ENCODE measurements around the gene ASCL2. TPM values are rescaled to one million over a fixed set of nuclear protein-coding genes. Genes with fewer than 3 reads are reported as not detected.

The ASCL2 gene
- total RNA-seq, 2 donors from 2014 or later, result 2.5 to 5.3 TPM

GRCh38 chr11:2267306-2267850 is 3.0 kb downstream of the ASCL2 start:
- peak overlapping the region; percentile 65 for H3K4me3 Mint-ChIP-seq
- DNase-seq (ENCODE audit: low spot score), result no peak
- peaks cover 25 to 30% of the 10 kb centered on the region in 2 donors for H3K4me1 Mint-ChIP-seq (ENCODE audit: low read depth in 2 of 2)
- no peak for ATAC-seq
- H3K27ac Mint-ChIP-seq, result no peak overlapping the region
- H3K36me3 Mint-ChIP-seq, result no peaks in the 10 kb centered on the region
- H3K27me3 Mint-ChIP-seq, result no peaks in the 10 kb centered on the region
- no peaks in the 10 kb centered on the region for H3K9me3 Mint-ChIP-seq

GRCh38 chr11:2266586-2267305 is 3.6 kb downstream of the ASCL2 start:
- Mint-ChIP-seq H3K9me3 (no peaks in the 10 kb centered on the region), H3K27ac (peak overlapping the region; percentile 80 to 91), H3K27me3 (no peaks in the 10 kb centered on the region), H3K4me3 (peak overlapping the region; percentile 83), H3K4me1 (ENCODE audit: low read depth in 2 of 2) (peaks cover 25 to 30% of the 10 kb centered on the region in 2 donors), H3K36me3 (no peaks in the 10 kb centered on the region)
- DNase-seq (ENCODE audit: low spot score) (no peak), ATAC-seq (no peak)

GRCh38 chr11:2265854-2266585 is 4.4 kb downstream of the ASCL2 start:
- peak overlapping the region; percentile 80 to 91 for H3K27ac Mint-ChIP-seq
- DNase-seq (ENCODE audit: low spot score), result no peak
- ATAC-seq, result no peak

GRCh38 chr11:2265396-2265795 is 5.0 kb downstream of the ASCL2 start:
- Mint-ChIP-seq H3K9me3 (no peaks in the 10 kb centered on the region), H3K27ac (peak overlapping the region; percentile 80 to 91), H3K36me3 (no peaks in the 10 kb centered on the region), H3K4me1 (ENCODE audit: low read depth in 2 of 2) (peaks cover 25 to 27% of the 10 kb centered on the region in 2 donors), H3K4me3 (peak overlapping the region; percentile 83), H3K27me3 (no peaks in the 10 kb centered on the region)
- peak; percentile 49 to 72 for ATAC-seq
- DNase-seq (ENCODE audit: low spot score), result no peak

More at GRCh38 chr11:2265854-2266585, 4.4 kb downstream of the ASCL2 start:
- Mint-ChIP-seq H3K9me3 (no peaks in the 10 kb centered on the region), H3K27me3 (no peaks in the 10 kb centered on the region), H3K4me1 (ENCODE audit: low read depth in 2 of 2) (peaks cover 25 to 30% of the 10 kb centered on the region in 2 donors), H3K4me3 (peak overlapping the region; percentile 83), H3K36me3 (no peaks in the 10 kb centered on the region)

- H3K27me3 Mint-ChIP-seq, result no peaks in the 10 kb centered on the region
- ATAC-seq, result no peak
- no peaks in the 10 kb centered on the region for H3K36me3 Mint-ChIP-seq
- DNase-seq (ENCODE audit: low spot score), result no peak
- H3K9me3 Mint-ChIP-seq, result no peaks in the 10 kb centered on the region
- H3K4me1 Mint-ChIP-seq (ENCODE audit: low read depth in 2 of 2), result peaks cover 25 to 27% of the 10 kb centered on the region in 2 donors
- H3K4me3 Mint-ChIP-seq, result no peak overlapping the region
- no peak overlapping the region for H3K27ac Mint-ChIP-seq
Observed at GRCh38 chr11:2264366-2265053, 5.9 kb downstream of the ASCL2 start.

- Mint-ChIP-seq H3K27ac (no peak overlapping the region), H3K4me1 (ENCODE audit: low read depth in 2 of 2) (peaks cover 25 to 27% of the 10 kb centered on the region in 2 donors), H3K36me3 (no peaks in the 10 kb centered on the region), H3K4me3 (no peak overlapping the region), H3K27me3 (no peaks in the 10 kb centered on the region), H3K9me3 (no peaks in the 10 kb centered on the region)
- DNase-seq (ENCODE audit: low spot score) (no peak), ATAC-seq (no peak)
Observed at GRCh38 chr11:2263724-2264360, 6.5 kb downstream of the ASCL2 start.

GRCh38 chr11:2263071-2263565 is 7.3 kb downstream of the ASCL2 start:
- H3K27ac Mint-ChIP-seq, result no peak overlapping the region
- no peaks in the 10 kb centered on the region for H3K27me3 Mint-ChIP-seq
- no peaks in the 10 kb centered on the region for H3K36me3 Mint-ChIP-seq
- DNase-seq (ENCODE audit: low spot score) (no peak), ATAC-seq (no peak)
- H3K4me3 Mint-ChIP-seq, result no peak overlapping the region
- H3K9me3 Mint-ChIP-seq, result no peaks in the 10 kb centered on the region
- peaks cover 19 to 27% of the 10 kb centered on the region in 2 donors for H3K4me1 Mint-ChIP-seq (ENCODE audit: low read depth in 2 of 2)

GRCh38 chr11:2262301-2263070 is 7.9 kb downstream of the ASCL2 start:
- no peak for DNase-seq (ENCODE audit: low spot score)
- H3K27me3 Mint-ChIP-seq, result no peaks in the 10 kb centered on the region
- H3K27ac Mint-ChIP-seq, result no peak overlapping the region
- H3K36me3 Mint-ChIP-seq, result no peaks in the 10 kb centered on the region
- H3K4me1 Mint-ChIP-seq (ENCODE audit: low read depth in 2 of 2), result peaks cover 17 to 23% of the 10 kb centered on the region in 2 donors
- H3K9me3 Mint-ChIP-seq, result no peaks in the 10 kb centered on the region
- no peak for ATAC-seq
- H3K4me3 Mint-ChIP-seq, result no peak overlapping the region

- no peaks in the 10 kb centered on the region for H3K27me3 Mint-ChIP-seq
- no peak for ATAC-seq
- H3K4me3 Mint-ChIP-seq, result no peak overlapping the region
- H3K36me3 Mint-ChIP-seq, result no peaks in the 10 kb centered on the region
- no peak overlapping the region for H3K27ac Mint-ChIP-seq
- H3K9me3 Mint-ChIP-seq, result no peaks in the 10 kb centered on the region
- H3K4me1 Mint-ChIP-seq (ENCODE audit: low read depth in 2 of 2), result peaks cover 16 to 22% of the 10 kb centered on the region in 2 donors
- DNase-seq (ENCODE audit: low spot score), result no peak
Observed at GRCh38 chr11:2261436-2262230, 8.8 kb downstream of the ASCL2 start.

GRCh38 chr11:2260491-2261364 is 9.7 kb downstream of the ASCL2 start:
- Mint-ChIP-seq H3K36me3 (no peaks in the 10 kb centered on the region), H3K27ac (no peak overlapping the region), H3K27me3 (no peaks in the 10 kb centered on the region), H3K4me1 (ENCODE audit: low read depth in 2 of 2) (peaks cover 6 to 13% of the 10 kb centered on the region in 2 donors), H3K4me3 (no peak overlapping the region), H3K9me3 (no peaks in the 10 kb centered on the region)
- ATAC-seq (no peak), DNase-seq (ENCODE audit: low spot score) (no peak)

- no peak overlapping the region for H3K27ac Mint-ChIP-seq
- H3K4me1 Mint-ChIP-seq (ENCODE audit: low read depth in 2 of 2), result peaks cover 0 to 7% of the 10 kb centered on the region in 2 donors
- DNase-seq (ENCODE audit: low spot score) (no peak), ATAC-seq (no peak)
- no peaks in the 10 kb centered on the region for H3K27me3 Mint-ChIP-seq
- no peaks in the 10 kb centered on the region for H3K36me3 Mint-ChIP-seq
- no peaks in the 10 kb centered on the region for H3K9me3 Mint-ChIP-seq
- H3K4me3 Mint-ChIP-seq, result no peak overlapping the region
Observed at GRCh38 chr11:2259897-2260451, 10.4 kb downstream of the ASCL2 start.

All from natural killer cell treated with Interleukin-12 subunit alpha and Interleukin-12 subunit beta and Interleukin-15 and Interleukin-18, amount 100 ng/mL, for 72 hours (primary cell).